HG03159 (cell line): ENCODE measurements around the gene ZMYND8.
"Not testable (repeated sequence)": the region's sequence is repeated elsewhere in the genome, so short reads cannot be mapped to it uniquely, and the experiment has no call there.

Source experiments
- ATAC-seq: cut with Tn5 transposase; IDR thresholded peaks from one replicate; pipeline ENCODE4 v1.9.1; 2021; ENCODE audit warnings: mild to moderate bottlenecking, moderate library complexity; ENCODE audit not compliant: unreplicated experiment

The ZMYND8 gene

GRCh38 chr20:47373206-47373733 lies 16.8 kb upstream of the ZMYND8 start:
- ATAC-seq = no peak

DNA sequence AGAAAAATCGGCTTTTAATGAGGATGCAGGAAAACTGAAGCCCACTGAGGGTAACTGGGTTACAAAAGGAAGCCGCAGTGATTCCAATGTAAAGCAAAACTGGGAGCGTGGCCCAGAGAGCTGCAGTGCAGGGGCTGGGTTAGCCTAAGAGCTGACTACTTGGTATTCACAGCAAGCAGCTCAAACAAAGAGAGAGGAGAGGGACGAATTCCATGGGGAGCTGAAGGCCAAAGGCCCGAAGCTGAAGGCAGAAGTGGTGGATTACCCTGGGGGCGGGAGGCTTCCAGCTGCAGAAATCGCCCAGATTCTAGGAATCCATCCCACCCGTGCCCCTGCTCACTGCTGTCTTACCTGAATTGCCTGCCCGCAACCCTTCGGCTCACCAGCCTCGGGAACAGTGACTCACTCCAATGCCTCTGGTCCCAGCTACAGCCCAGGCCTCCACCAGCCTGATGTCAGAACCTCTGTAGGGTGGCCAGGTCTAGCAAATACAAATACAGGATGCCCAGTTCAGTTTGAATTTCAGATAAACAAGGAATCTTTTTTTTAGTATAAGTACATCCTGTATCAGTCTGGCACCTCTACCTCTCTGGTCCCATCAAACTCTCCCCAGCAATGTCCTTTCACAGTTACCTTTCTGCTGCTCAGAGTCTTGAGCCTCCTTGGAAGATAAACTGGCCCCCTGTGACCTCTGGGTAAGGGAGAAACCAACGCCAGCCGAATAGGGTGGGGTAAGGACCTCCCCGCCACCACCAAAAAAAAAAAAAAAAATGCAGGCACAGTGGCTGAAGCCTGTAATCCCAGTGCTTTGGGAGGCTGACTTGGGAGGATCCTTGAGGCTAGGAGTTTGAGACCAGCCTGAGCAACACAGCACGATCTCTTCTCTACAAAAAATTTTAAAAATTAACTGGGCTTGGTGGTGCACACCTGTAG lies 14.6 kb upstream of the ZMYND8 start:
- no peak for ATAC-seq

DNA sequence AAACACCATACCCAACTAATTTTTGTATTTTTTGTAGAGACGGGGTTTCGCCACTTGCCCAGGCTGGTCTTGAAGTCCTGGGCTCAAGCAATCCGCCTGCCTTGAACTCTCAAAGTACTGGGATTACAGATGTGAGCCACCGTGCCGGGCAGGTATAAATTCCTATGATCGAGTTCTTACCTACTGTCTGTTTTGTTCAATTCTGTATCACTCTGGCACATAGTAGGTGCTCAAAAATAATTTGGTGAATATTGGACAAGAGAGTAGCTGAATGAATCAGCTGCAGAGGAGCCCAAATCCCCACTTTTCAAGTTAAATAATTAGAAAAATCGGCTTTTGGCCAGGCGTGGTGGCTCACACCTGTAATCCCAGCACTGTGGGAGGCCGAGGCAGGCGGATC lies 13.7 kb upstream of the ZMYND8 start:
- no peak for ATAC-seq

GRCh38 chr20:47368301-47368700 lies 11.8 kb upstream of the ZMYND8 start:
- no peak for ATAC-seq

DNA sequence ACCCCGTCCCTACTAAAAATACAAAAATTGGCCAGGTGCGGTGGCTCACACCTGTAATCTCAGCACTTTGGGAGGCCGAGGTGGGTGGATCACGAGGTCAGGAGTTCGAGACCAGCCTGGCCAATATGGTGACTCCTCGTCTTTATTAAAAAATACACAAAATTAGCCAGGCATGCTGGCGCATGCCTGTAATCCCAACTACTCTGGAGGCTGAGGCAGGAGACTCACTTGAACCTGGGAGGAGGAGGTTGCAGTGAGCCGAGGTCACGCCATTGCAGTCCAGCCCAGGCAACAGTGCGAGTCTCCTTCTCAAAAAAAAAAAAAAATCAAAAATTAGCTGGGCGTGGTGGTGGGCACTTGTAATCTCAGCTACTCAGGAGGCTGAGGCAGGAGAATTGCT lies 9.8 kb upstream of the ZMYND8 start:
- not testable (repeated sequence) for ATAC-seq

DNA sequence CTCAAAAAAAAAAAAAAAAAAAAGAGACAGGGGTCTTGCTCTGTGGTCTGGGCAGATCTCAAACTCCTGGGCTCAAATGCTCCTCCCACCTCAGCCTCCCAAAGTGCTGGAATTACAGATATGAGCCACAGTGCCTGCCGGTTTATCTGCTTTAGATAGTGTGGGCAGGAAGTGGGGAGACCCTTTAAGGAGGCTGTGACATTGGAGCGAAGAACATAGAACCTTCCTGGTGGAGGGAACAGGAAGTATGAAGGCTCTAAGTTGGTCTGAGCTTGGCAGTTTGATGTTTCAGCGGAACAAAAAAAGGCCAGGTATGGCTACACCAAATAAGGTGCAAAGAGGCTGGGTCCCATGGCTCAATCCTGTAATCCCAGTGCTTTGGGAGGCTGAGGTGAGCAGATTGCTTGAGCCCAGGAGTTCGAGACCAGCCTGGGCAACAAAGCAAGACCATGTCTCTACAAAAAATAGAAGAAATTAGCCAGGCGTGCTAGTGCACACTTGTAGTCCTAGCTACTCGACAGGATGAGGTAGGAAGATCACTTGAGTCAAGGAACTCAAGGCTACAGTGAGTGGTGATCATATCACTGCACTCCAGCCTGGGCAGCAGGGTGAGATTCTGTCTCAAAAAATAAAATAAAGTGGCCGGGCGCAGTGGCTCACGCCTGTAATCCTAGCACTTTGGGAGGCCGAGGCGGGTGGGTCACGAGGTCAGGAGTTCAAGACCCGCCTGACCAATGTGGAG lies 8.7 kb upstream of the ZMYND8 start:
- no peak for ATAC-seq

GRCh38 chr20:47362361-47363219 lies 6.1 kb upstream of the ZMYND8 start:
- no peak for ATAC-seq

- ATAC-seq = no peak
Measured at GRCh38 chr20:47361057-47361915, 4.8 kb upstream of the ZMYND8 start.

DNA sequence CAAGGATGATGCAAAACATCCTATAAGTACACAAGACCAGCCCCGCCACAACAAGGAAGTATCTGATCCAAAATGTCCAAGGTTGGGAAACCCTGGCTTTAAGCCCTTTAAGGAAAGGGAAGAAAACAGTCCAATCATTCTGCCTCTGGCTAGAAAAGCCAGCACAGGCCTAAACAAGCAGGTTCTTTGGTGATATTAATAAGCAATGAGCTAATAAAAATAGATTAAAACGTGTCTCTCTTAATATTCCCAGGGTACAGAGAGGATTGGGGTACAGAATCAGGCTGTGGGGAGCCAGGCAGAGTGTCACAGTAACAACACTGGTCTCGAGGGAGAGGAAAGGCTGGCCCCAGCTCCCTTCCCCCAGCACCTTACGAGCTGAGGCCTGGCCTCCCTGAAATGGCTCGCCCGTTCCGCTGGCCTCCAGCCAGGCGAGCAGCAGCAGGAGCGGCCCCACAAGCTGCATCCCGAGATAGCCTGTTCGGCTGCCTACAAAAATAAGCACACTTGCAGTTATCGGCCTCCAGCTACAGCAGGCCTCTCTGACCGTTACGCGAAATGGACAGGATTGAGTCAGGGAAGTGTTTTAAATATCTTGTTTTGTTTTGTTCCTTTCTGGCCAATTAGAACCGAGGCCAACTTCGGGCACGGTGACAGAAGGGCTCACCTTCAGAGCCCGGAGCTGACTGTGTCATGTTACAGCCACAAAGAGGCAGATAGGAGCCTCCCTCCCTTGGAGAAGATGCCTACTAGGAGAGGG lies 4.0 kb upstream of the ZMYND8 start:
- ATAC-seq = no peak

DNA sequence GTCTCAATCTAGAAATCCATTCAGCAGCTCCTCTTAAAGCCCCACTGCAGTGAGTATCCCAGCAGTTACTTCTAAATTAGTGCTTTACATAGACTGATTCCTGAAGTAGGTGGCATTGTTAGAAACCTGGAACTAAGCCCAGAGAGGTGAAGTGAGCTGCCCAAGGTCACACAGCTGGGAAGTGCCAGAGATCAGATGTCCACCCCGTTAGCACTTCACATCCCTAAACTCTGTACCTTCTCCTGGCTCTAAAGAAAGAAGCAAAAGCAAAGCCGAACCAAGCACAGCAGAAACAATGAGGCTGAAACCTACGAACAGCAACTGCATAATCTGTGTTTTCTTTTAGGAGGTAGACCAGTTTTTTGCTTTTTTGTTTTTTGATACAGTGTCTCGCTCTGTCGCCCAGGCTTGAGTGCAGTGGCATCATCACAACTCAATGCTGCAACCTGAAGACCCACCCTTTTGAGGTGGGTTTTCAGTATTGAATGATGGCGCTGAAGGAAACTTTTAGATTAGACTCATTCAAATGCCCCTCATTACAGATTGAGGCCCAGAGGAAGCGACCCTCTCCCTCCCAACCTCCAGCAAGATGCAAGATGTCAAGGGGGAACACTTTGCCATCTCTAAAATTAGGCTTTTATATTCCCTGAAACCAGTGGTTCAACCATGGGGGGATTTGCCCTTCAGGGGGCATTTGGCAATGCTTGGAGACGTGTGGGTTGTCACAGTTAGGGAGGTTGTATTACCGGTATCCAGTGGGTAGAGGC lies 3.2 kb upstream of the ZMYND8 start:
- ATAC-seq = no peak

DNA sequence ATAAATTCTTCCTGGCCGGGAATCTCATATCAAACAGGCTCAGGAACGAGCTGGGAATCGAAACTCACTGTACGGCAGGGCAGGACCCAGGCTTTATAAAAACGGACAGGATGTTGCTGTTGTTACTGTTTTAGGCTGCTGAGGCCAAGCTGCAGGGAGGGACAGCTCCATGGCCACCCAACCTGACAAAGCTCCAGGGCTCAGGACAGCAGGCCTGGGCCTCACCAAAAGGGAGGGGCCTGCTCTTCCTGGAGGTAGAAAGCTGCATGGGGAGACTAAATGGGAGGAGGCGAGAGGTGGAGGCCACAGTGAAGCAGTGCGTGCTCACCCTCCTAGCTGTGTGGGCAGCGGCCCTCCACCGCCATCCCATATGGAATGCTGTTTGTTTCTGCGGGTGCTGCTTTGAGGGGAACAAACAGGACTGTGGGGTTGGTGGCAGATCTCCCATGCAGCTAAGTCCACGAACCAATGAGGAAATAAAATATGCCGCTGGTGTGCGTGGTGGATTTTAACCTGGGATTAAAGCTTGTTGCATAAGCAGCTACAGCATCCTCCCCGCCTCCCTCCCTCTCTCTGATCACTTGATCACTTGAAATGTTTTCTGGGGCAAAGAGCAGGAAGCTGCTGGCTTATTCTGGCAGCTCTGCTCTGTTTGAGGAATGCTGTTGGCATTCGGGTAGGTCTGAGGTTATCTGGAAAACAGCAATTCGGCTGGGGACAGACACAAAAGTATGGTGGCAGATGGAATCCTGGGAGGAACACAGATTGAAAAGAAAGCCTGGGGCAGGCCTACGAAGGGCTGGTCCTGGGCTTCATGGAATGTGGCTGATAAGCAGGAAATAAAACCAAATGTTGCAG lies 2.4 kb upstream of the ZMYND8 start:
- ATAC-seq = no peak

DNA sequence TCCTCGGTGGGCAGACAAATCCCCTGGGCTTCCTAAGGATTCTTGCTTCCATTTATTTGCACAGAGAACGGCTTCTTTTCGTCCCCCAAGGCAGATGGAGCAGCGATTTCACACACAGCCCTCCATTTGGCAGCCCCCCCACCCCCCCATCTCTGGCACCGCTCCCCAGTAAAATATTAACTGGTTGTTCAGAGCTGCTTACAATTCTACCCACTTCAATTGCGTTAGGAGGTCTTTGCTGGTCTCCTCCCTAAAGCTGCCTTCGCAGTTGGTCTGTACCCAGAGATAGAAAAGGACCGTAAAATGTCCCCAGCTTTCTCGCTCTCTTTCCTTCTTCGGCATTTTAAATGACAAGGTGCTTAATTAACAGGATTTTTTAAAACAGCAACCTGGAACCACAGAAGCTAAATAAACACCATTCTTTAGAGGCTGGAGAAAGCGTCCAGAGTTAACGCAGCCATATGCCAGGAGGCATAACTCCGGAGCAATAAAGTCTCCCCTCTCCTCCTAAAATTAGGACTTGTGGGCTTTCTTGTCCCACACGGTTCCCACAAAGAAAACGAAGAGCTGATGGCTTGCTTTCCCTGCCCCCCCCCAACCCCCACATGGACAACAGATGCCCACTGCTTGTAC lies 1.7 kb upstream of the ZMYND8 start:
- no peak for ATAC-seq

DNA sequence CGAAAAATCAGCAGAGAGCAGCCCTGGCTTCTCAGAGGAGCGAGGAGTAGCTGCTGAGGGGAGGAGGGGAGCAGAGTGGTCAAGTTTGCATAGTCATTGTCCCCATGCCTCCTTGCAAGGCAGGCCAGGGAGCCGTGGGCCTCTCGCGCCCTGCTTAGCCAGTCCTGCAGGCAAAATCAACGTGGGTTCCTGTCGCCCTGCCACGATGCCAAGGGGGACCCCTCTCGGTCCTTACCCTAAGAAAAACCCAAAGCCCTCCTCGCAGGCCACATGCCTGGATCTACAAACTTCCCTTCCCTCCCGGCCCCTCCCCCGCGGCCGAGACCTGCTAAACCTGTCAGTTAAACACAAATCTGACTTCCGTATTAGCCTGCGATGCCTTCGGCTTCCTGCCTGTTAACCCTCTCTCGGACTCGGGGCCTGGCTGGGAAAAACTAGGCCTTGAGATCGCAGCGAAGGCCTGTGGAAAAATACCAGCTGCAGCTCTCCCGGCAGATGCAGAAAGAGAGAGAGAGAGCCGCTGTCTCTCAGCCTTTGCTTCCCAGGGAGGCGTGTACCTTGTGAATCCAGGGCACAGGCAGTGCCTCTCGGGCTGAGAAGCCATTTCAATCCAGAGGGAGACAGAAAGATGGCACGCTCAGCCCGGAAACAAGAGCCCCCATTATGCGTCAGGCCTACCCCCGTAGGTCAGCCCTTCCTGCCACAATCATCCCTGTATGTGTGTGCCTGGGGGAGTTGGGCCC lies 968 bp upstream of the ZMYND8 start:
- ATAC-seq = peak; percentile 41

GRCh38 chr20:47356220-47356525 lies 326 bp downstream of the ZMYND8 start:
- no peak for ATAC-seq

DNA sequence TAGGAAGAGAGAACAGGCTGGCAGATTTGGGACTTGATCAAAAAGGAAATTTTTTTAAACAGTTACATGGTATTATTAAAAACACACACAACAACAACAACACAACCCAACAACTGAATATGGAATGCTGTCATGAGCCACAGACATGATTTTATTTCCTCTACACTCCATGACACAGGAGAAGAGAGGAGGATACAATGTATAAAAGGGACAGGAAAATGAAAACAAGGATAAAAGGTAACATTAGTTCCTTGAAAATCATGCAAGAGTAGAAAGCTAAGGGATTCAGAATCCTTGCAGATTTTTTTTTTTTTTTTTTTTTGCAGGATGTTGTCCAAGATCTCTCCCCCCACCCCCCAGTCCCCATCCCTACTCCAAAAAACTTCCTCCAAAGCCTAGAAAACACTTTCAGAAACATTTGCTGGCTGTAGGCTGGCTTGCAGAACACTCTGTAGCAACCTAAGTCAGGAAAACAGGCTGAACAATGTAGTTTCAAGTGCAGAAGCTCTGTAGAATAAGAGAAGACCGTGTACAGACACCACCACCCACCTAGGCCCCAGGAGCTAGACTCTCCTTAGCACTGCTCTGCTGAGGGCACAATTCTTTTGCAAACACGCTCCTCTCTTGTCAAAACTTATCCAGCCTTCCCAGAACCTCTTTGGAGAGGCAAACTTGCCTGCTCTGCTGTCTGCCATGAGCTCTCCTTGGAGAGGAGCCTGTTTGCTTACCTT lies 845 bp downstream of the ZMYND8 start:
- no peak for ATAC-seq
